WTC11 (cell line): ENCODE data around the gene PDE4B. TPM values are rescaled to one million over a fixed set of nuclear protein-coding genes. Genes with fewer than 3 reads are reported as not detected.

ENCODE experiments used
- ATAC-seq: fragments of 200-7000 bp; cut with Tn5 transposase; 2 replicates; pipeline ENCODE4 v1.10.0; 2021; ENCODE audit warnings: mild to moderate bottlenecking, moderate library complexity
- CTCF ChIA-PET: fragments of 300-600 bp; sonication (Branson Sonifier 250); formaldehyde crosslinking; loops from one replicate; lab custom pipeline; 2021; ENCODE audit warnings: antibody characterized with exemption; lab: Charles Lee
- POLR2A ChIA-PET: fragments of 350-600 bp; sonication (Branson Sonifier 250); formaldehyde crosslinking; loops from one replicate; lab custom pipeline; 2021; ENCODE audit warnings: antibody characterized with exemption; lab: Charles Lee
- DNase-seq: peaks from one replicate; pipeline ENCODE4 v3.0.0; 2021; ENCODE audit warnings: low spot score
- H3K27ac Mint-ChIP-seq: 2 replicates; pipeline ENCODE4 v1.8.0; 2021; ENCODE audit warnings: mixed read lengths
- H3K27me3 Mint-ChIP-seq: 2 replicates; pipeline ENCODE4 v1.8.0; 2021; ENCODE audit warnings: low read depth, mild to moderate bottlenecking, moderate library complexity, mixed read lengths
- H3K36me3 Mint-ChIP-seq: 2 replicates; pipeline ENCODE4 v1.8.0; 2021; ENCODE audit warnings: mixed read lengths
- H3K4me1 Mint-ChIP-seq: 2 replicates; pipeline ENCODE4 v1.8.0; 2022; ENCODE audit warnings: mixed read lengths
- H3K4me3 Mint-ChIP-seq: 2 replicates; pipeline ENCODE4 v1.8.0; 2021; ENCODE audit warnings: mild to moderate bottlenecking, moderate library complexity, mixed read lengths
- H3K9me3 Mint-ChIP-seq: 2 replicates; pipeline ENCODE4 v1.8.0; 2021; ENCODE audit warnings: mixed read lengths
- AFF4 ChIP-seq: sonication (generic); formaldehyde crosslinking; IDR thresholded peaks from 2 replicates; pipeline ENCODE4 v1.8.1; 2023; ENCODE audit warnings: mild to moderate bottlenecking, missing genetic modification reagents, borderline replicate concordance
- ARID4B ChIP-seq: sonication (generic); formaldehyde crosslinking; IDR thresholded peaks from 2 replicates; pipeline ENCODE4 v1.8.0; 2023; ENCODE audit warnings: missing genetic modification reagents, mild to moderate bottlenecking, borderline replicate concordance
- ELF4 ChIP-seq: sonication (generic); formaldehyde crosslinking; IDR thresholded peaks from 2 replicates; pipeline ENCODE4 v1.8.1; 2022; ENCODE audit warnings: low read depth, mild to moderate bottlenecking, moderate library complexity, missing genetic modification reagents
- IRF1 ChIP-seq: sonication (generic); formaldehyde crosslinking; IDR thresholded peaks from 2 replicates; pipeline ENCODE4 v1.8.0; 2023; ENCODE audit warnings: missing genetic modification reagents
- MLX ChIP-seq: sonication (generic); formaldehyde crosslinking; IDR thresholded peaks from 2 replicates; pipeline ENCODE4 v1.8.1; 2023; ENCODE audit warnings: mild to moderate bottlenecking, missing genetic modification reagents, moderate library complexity
- MXD4 ChIP-seq: fragments of 250-450 bp; sonication (Bioruptor Pico); IDR thresholded peaks from 2 replicates; pipeline ENCODE4 v1.8.0; 2021; ENCODE audit warnings: mild to moderate bottlenecking, moderate library complexity, borderline replicate concordance
- MYBL2 ChIP-seq: sonication (generic); formaldehyde crosslinking; IDR thresholded peaks from 2 replicates; pipeline ENCODE4 v1.8.1; 2023; ENCODE audit warnings: mild to moderate bottlenecking, moderate library complexity, missing genetic modification reagents
- NR2C2 ChIP-seq: sonication (generic); formaldehyde crosslinking; IDR thresholded peaks from 2 replicates; pipeline ENCODE4 v1.8.0; 2022; ENCODE audit warnings: mild to moderate bottlenecking, missing genetic modification reagents
- RELA ChIP-seq: sonication (generic); formaldehyde crosslinking; IDR thresholded peaks from 2 replicates; pipeline ENCODE4 v1.8.1; 2022; ENCODE audit warnings: missing genetic modification reagents, mild to moderate bottlenecking, borderline replicate concordance
- RORB ChIP-seq: fragments of 250-450 bp; sonication (Bioruptor Pico); IDR thresholded peaks from 2 replicates; pipeline ENCODE4 v1.9.0; 2021; ENCODE audit warnings: mild to moderate bottlenecking
- USF2 ChIP-seq: sonication (generic); formaldehyde crosslinking; IDR thresholded peaks from 2 replicates; pipeline ENCODE4 v1.8.1; 2023; ENCODE audit warnings: mild to moderate bottlenecking, missing genetic modification reagents, moderate library complexity
- ZNF396 ChIP-seq: fragments of 250-450 bp; sonication (Bioruptor Pico); IDR thresholded peaks from 2 replicates; pipeline ENCODE4 v1.8.0; 2021; ENCODE audit warnings: mild to moderate bottlenecking, moderate library complexity, borderline replicate concordance
- ZNF532 ChIP-seq: fragments of 250-450 bp; sonication (Bioruptor Pico); IDR thresholded peaks from 2 replicates; pipeline ENCODE4 v1.9.0; 2021; ENCODE audit warnings: mild to moderate bottlenecking, borderline replicate concordance
- total RNA-seq: library from RNA; stranded (reverse); gene quantifications from 3 replicates; pipeline ENCODE4 v1.2.3, GENCODE V29; 2021

Gene PDE4B
- total RNA-seq, 1 experiment from 2014 or later: 8.0 TPM

- H3K27ac Mint-ChIP-seq: no peak overlapping the region
Measured at GRCh38 chr1:66274634-66275033, 481.9 kb downstream of the PDE4B start.

GRCh38 chr1:66275083-66275482 is 482.4 kb downstream of the PDE4B start:
- ChIA-PET CTCF (interaction anchor here (1.3 to 2.6 kb wide), 2 partner anchors 100 to 171 kb away, joined by 3 to 7 read pairs; no protein-coding TSS in a partner anchor), POLR2A (interaction anchor here (1.6 kb wide), 1 partner anchor 57 kb away, joined by 4 read pairs; no protein-coding TSS in a partner anchor)
- peaks cover 42% of the 10 kb centered on the region for H3K4me1 Mint-ChIP-seq
- ATAC-seq (no peak), DNase-seq (no peak)
- H3K4me3 Mint-ChIP-seq: no peak overlapping the region
- no peaks in the 10 kb centered on the region for H3K9me3 Mint-ChIP-seq
- no peak overlapping the region for H3K27ac Mint-ChIP-seq
- TF ChIP-seq MLX (no peak), RORB (CRISPR knock-in tag) (no peak)
- H3K36me3 Mint-ChIP-seq: no peaks in the 10 kb centered on the region
- H3K27me3 Mint-ChIP-seq: no peaks in the 10 kb centered on the region

More at GRCh38 chr1:66274634-66275033, 481.9 kb downstream of the PDE4B start:
- H3K27me3 Mint-ChIP-seq: no peaks in the 10 kb centered on the region
- H3K9me3 Mint-ChIP-seq: no peaks in the 10 kb centered on the region
- CTCF ChIA-PET: interaction anchor here (1.0 to 2.6 kb wide), 3 partner anchors 58 to 172 kb away, joined by 3 to 7 read pairs (median 3); no protein-coding TSS in a partner anchor
- TF ChIP-seq MYBL2 (CRISPR knock-in tag) (no peak), AFF4 (CRISPR knock-in tag) (no peak), NR2C2 (CRISPR knock-in tag) (no peak), USF2 (CRISPR knock-in tag) (no peak), ARID4B (no peak)
- TF ChIP-seq, all 79 proteins: peak for 0
- no peaks in the 10 kb centered on the region for H3K36me3 Mint-ChIP-seq
- ATAC-seq: no peak
- DNase-seq: no peak
- POLR2A ChIA-PET: interaction anchor here (1.6 kb wide), 1 partner anchor 57 kb away, joined by 4 read pairs; no protein-coding TSS in a partner anchor
- H3K4me1 Mint-ChIP-seq: peaks cover 42% of the 10 kb centered on the region
- no peak overlapping the region for H3K4me3 Mint-ChIP-seq

- POLR2A ChIA-PET: no interaction called here
- CTCF ChIA-PET: interaction anchor here (1.3 to 2.6 kb wide), 2 partner anchors 99 to 171 kb away, joined by 3 to 7 read pairs; no protein-coding TSS in a partner anchor
Measured at GRCh38 chr1:66275601-66276023, 482.9 kb downstream of the PDE4B start.

More at GRCh38 chr1:66275601-66276023, 482.9 kb downstream of the PDE4B start:
- no peak for ATAC-seq
- Mint-ChIP-seq H3K4me3 (no peak overlapping the region), H3K9me3 (no peaks in the 10 kb centered on the region), H3K4me1 (peaks cover 39% of the 10 kb centered on the region), H3K27ac (no peak overlapping the region), H3K27me3 (no peaks in the 10 kb centered on the region), H3K36me3 (no peaks in the 10 kb centered on the region)
- no peak for DNase-seq
- no peak for TF ChIP-seq ZNF532 (CRISPR knock-in tag)
- no peak for TF ChIP-seq RELA
- TF ChIP-seq IRF1: no peak
- no peak for TF ChIP-seq ELF4 (CRISPR knock-in tag)
- TF ChIP-seq ZNF396: no peak
- TF ChIP-seq MXD4 (CRISPR knock-in tag): no peak
